Measurements from ENCODE around the gene PFDN5.

DNA sequence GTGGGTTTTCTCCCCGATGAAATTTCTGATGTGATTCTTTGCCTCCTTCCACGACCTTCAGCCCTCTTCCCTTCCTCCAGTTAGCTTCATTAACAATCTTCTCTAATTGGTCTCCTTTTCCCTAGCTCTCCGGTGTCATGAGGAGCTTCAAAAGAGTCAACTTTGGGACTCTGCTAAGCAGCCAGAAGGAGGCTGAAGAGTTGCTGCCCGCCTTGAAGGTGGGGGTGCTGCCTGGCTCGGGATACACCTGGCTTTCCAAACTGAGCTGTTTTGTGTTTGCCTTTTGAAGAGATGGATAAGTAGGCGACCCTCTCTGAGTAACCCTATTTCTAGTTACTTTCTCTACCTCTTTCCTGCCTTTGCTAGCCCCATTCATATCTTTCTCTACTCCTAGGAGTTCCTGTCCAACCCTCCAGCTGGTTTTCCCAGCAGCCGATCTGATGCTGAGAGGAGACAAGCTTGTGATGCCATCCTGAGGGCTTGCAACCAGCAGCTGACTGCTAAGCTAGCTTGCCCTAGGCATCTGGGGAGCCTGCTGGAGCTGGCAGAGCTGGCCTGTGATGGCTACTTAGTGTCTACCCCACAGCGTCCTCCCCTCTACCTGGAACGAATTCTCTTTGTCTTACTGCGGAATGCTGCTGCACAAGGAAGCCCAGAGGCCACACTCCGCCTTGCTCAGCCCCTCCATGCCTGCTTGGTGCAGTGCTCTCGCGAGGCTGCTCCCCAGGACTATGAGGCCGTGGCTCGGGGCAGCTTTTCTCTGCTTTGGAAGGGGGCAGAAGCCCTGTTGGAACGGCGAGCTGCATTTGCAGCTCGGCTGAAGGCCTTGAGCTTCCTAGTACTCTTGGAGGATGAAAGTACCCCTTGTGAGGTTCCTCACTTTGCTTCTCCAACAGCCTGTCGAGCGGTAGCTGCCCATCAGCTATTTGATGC, 26.4 kb upstream of the PFDN5 start:
- no peak for TF ChIP-seq POLR2A (IDR thresholded peaks at IDR 0.05)
- TF ChIP-seq, protein P1, sequence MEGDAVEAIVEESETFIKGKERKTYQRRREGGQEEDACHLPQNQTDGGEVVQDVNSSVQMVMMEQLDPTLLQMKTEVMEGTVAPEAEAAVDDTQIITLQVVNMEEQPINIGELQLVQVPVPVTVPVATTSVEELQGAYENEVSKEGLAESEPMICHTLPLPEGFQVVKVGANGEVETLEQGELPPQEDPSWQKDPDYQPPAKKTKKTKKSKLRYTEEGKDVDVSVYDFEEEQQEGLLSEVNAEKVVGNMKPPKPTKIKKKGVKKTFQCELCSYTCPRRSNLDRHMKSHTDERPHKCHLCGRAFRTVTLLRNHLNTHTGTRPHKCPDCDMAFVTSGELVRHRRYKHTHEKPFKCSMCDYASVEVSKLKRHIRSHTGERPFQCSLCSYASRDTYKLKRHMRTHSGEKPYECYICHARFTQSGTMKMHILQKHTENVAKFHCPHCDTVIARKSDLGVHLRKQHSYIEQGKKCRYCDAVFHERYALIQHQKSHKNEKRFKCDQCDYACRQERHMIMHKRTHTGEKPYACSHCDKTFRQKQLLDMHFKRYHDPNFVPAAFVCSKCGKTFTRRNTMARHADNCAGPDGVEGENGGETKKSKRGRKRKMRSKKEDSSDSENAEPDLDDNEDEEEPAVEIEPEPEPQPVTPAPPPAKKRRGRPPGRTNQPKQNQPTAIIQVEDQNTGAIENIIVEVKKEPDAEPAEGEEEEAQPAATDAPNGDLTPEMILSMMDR (IDR thresholded peaks at IDR 0.05), result no peak

All from tibial nerve (tissue), 3 donors.